Heart left ventricle (tissue), 16 donors: ENCODE data around the gene ALOXE3. TPM values are rescaled to one million over a fixed set of nuclear protein-coding genes. Genes with fewer than 3 reads are reported as not detected.

Experiments
- ATAC-seq, 4 donors: fragments of 200-7000 bp; cut with Tn5 transposase; one replicate each; pipeline ENCODE4 v1.9.1; 2020 to 2022; ENCODE audit warnings: moderate library complexity in 4 of 4, mild to moderate bottlenecking in 3 of 4, moderate number of reproducible peaks in 1 of 4
- DNase-seq, 5 donors: peaks; one replicate each; pipeline ENCODE4 v3.0.0-alpha.2; 2020
- H3K27ac ChIP-seq, 12 donors: fragments of 200-600 bp; sonication (generic) in 4 of 12; one replicate each; pipeline versions ENCODE4 v1.5.0 to v1.8.0; 2016 to 2022; ENCODE audit warnings: mild to moderate bottlenecking in 2 of 12
- H3K27me3 ChIP-seq, 9 donors: fragments of 200-600 bp; sonication (generic) in 2 of 9; one replicate each; pipeline versions ENCODE4 v1.5.1 to v1.8.0; 2016 to 2022; ENCODE audit warnings: mild to moderate bottlenecking in 3 of 9
- H3K36me3 ChIP-seq, 9 donors: fragments of 200-600 bp; sonication (generic) in 2 of 9; one replicate each; pipeline versions ENCODE4 v1.5.0 to v1.8.0; 2018 to 2022; ENCODE audit warnings: mild to moderate bottlenecking in 2 of 9
- H3K4me1 ChIP-seq, 12 donors: fragments of 200-600 bp; sonication (generic) in 4 of 12; one replicate each; pipeline versions ENCODE4 v1.5.0 to v1.8.0; 2016 to 2022; ENCODE audit warnings: mild to moderate bottlenecking in 3 of 12
- H3K4me3 ChIP-seq, 12 donors: fragments of 200-600 bp; sonication (generic) in 4 of 12; one replicate each; pipeline versions ENCODE4 v1.5.0 to v1.8.0; 2017 to 2022; ENCODE audit warnings: mild to moderate bottlenecking in 9 of 12, moderate library complexity in 4 of 12
- H3K9me3 ChIP-seq, 12 donors: fragments of 200-600 bp; sonication (generic) in 4 of 12; one replicate each; pipeline versions ENCODE4 v1.5.0 to v1.8.0; 2016 to 2022; ENCODE audit warnings: mild to moderate bottlenecking in 1 of 12
- POLR2A ChIP-seq, 2 donors: fragments of 450-650 bp; IDR thresholded peaks; one replicate each; pipeline ENCODE4 v1.6.1; 2017; ENCODE audit warnings: antibody characterized with exemption in 2 of 2, mild to moderate bottlenecking in 2 of 2, moderate library complexity in 2 of 2
- WGBS, 4 donors: extraction: QIAGEN DNeasy Blood & Tissue Kit in 2 of 4; methylation state at CpG; one replicate each; pipeline versions ENCODE4 v1.1.5 to v1.1.7; 2013 to 2018; 5-methylcytosine and 5-hydroxymethylcytosine counted together
- intact Hi-C, 10 donors: fragments of 100-400 bp; cut with DNase I; formaldehyde crosslinking; loops; one replicate each; pipeline versions ENCODE4 v1.11.1 to v1.14.2; 2022
- polyA plus RNA-seq, 2 donors: library from polyadenylated mRNA; stranded (reverse); fragments of 200-250 nt; gene quantifications; one replicate each; pipeline ENCODE4 v1.2.3, GENCODE V29; 2013
- total RNA-seq, 9 donors: library from RNA; depleted of rRNA in 2 of 9; stranded (reverse); fragments of >200 nt in 2 of 9; fragmentation: NEBNext Ultra II Directional in 3 of 9; extraction: Animal tissue kit (Norgen Biotek cat#: 25700) in 3 of 9; gene quantifications; one replicate each; pipeline versions ENCODE4 v1.1.0 to v1.2.4, GENCODE V29; 2016 to 2023
- TF ChIP-seq, protein P1 (sequence below), 12 donors: fragments of 200-600 bp; sonication (generic) in 4 of 12; IDR thresholded peaks; one replicate each; pipeline versions ENCODE4 v1.5.0 to v1.8.0; 2018 to 2022; ENCODE audit warnings: antibody characterized with exemption in 12 of 12, mild to moderate bottlenecking in 5 of 12
- donor health status: ischemic (EF 13 %, LVEDD 7.1; RV severe dilation, severe dysfunction).
- donor health status: healthy with polysubstance abuse.
- donor health status: DM: no; HTN: yes; CAD: no.
- donor health status: DM: no; HTN: no; CAD: no.
- donor health status: ischemic (EF 25% LVEDD 6.9; RV normal size, moderate dysfunction).
- donor health status: ischemic (EF 25% LVEDD 5.7; RV mildly dilated, moderate dysfunction).
- donor health status: healthy.
- donor health status: DM: yes; HTN: yes; CAD: no.
- donor health status: ischemic (EF 35%, LVEDD 5.7; RV mildly dilated, moderate dysfunction).
- donor health status: nonischemic (EF 11% LVEDD 7.7; RV severe dilation, severe dysfunction).
- donor health status: DM: yes; HTN: yes; CAD: no.
- donor health status: PGD.
- donor health status: ischemic (EF 29% LVEDD 5.4; RV normal size, mild dysfunction).
- donor health status: nonischemic (EF 23%, LVEDD 6.1; RV moderate dilation, normal function).

ALOXE3 gene
- total and polyA plus RNA-seq, 11 donors, result 0.12 TPM; not detected in 10

DNA sequence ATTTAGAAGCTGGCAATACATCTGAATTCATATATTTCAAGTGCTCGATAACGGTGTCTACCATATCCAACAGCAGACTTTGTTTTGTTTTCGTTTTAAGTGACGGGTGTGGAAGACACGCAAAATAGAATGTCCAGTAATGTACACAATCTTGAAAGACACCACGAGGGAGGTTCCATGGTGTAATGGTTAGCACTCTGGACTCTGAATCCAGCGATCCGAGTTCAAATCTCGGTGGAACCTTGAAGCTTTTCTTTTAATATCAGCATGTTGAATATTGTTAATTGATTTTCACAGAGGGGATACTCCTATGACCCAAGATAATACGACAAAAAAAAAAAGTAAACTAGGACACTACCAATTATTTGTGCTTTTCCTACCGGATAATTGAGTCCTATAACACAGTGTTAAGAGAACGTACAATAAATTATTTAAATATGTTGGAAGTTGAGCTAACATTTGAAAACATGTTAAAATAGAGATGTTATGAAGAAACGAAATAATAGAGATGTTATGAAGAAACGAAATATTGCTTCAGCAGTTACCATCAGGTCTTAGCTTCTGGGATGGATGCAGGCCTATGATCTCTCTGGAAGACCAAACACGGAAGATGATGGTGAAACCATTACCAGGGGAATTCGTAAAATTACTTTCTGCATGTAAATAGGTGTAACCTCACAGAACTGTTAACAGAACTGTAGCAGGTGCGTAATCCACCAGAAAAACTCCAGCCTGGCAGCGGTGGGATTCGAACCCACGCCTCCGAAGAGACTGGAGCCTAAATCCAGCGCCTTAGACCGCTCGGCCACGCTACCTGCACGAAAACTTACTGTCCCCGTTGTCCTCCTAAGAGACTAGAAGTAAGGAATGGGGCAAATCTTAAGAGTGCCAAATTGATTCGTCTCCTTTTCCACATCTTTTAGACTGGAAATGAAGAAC lies 1.5 kb upstream of the ALOXE3 start:
- Histone ChIP-seq H3K4me1 (peaks cover 7 to 69% (median 52%) of the 10 kb centered on the region in 12 donors), H3K4me3 (peak overlapping the region; percentile 1 to 79 (median 66)), H3K9me3 (no peaks in the 10 kb centered on the region), H3K27ac (peak overlapping the region in 11 of 12 donors; percentile 59 to 85 (median 75)), H3K27me3 (peaks cover 0 to 62% (median 19%) of the 10 kb centered on the region in 9 donors), H3K36me3 (no peaks in the 10 kb centered on the region)
- intact Hi-C loops, result loop anchor here (1.0 to 10.0 kb wide), 14 partner anchors 37 to 175 kb away; partner anchors contain the start of genes VAMP2 (in 3 of the 10) and SLC25A35 (in 2 of the 10)
- DNase-seq, result peak; percentile 71 to 85 (median 79)
- ATAC-seq, result peak; percentile 51 to 78 (median 72)
- TF ChIP-seq, protein P1, sequence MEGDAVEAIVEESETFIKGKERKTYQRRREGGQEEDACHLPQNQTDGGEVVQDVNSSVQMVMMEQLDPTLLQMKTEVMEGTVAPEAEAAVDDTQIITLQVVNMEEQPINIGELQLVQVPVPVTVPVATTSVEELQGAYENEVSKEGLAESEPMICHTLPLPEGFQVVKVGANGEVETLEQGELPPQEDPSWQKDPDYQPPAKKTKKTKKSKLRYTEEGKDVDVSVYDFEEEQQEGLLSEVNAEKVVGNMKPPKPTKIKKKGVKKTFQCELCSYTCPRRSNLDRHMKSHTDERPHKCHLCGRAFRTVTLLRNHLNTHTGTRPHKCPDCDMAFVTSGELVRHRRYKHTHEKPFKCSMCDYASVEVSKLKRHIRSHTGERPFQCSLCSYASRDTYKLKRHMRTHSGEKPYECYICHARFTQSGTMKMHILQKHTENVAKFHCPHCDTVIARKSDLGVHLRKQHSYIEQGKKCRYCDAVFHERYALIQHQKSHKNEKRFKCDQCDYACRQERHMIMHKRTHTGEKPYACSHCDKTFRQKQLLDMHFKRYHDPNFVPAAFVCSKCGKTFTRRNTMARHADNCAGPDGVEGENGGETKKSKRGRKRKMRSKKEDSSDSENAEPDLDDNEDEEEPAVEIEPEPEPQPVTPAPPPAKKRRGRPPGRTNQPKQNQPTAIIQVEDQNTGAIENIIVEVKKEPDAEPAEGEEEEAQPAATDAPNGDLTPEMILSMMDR (IDR thresholded peaks at IDR 0.05), result no peak
- TF ChIP-seq POLR2A (IDR thresholded peaks at IDR 0.05), result no peak
- WGBS, 4 donors, result 1% methylated on average over 28 of the region's 28 CpGs

DNA sequence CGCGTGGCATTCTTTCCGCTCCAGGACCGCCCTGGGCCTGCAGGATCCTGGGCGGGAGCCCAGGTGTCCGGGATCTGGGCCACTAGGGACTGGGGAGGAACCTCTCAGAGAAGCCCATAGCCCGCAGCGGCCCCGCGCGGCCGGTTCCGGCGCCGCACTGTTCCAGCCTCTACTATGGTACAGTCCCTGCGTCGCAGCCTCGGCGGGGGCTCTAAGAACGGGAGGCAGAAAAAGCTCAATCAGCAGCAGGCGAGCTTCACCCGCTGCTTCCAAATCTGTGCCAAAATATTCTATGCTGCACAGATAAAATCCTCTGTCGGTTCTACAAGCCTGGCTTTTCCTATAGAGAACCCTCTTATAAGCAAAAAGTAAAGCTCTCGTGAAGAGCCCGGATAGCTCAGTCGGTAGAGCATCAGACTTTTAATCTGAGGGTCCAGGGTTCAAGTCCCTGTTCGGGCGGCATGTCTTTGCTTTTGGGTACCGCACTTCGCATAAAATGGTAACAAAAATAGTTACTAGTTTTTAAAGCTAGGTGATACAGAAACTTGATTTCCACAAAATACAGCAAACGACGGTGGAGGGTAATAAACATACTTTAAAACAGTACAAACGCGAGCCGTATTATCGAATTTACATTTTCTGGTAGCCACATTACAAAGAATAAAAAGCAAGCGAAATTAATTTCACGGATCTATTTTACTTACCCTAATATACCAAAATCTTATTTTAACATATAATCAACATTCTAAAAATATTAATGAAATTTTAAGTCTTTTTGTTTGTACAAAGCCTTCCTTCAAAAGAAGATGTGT lies 661 bp upstream of the ALOXE3 start:
- Histone ChIP-seq H3K9me3 (no peaks in the 10 kb centered on the region), H3K27ac (peak overlapping the region; percentile 20 to 85 (median 74)), H3K36me3 (no peaks in the 10 kb centered on the region), H3K27me3 (peaks cover 0 to 60% (median 18%) of the 10 kb centered on the region in 9 donors), H3K4me1 (peaks cover 7 to 61% (median 43%) of the 10 kb centered on the region in 12 donors), H3K4me3 (peak overlapping the region; percentile 1 to 79 (median 64))
- intact Hi-C loops, result loop anchor here in 6 of 10 donors (1.0 to 5.0 kb wide), 7 partner anchors 37 to 173 kb away; no protein-coding TSS in a partner anchor
- DNase-seq (peak; percentile 84 to 94 (median 91)), ATAC-seq (peak; percentile 79 to 86 (median 84))
- 0% methylated on average over 20 to 38 of the region's 38 CpGs for WGBS, 4 donors
- TF ChIP-seq, protein P1 (IDR thresholded peaks at IDR 0.05), result peak; percentile 71 to 100 (median 88)
- TF ChIP-seq POLR2A (IDR thresholded peaks at IDR 0.05), result no peak

DNA sequence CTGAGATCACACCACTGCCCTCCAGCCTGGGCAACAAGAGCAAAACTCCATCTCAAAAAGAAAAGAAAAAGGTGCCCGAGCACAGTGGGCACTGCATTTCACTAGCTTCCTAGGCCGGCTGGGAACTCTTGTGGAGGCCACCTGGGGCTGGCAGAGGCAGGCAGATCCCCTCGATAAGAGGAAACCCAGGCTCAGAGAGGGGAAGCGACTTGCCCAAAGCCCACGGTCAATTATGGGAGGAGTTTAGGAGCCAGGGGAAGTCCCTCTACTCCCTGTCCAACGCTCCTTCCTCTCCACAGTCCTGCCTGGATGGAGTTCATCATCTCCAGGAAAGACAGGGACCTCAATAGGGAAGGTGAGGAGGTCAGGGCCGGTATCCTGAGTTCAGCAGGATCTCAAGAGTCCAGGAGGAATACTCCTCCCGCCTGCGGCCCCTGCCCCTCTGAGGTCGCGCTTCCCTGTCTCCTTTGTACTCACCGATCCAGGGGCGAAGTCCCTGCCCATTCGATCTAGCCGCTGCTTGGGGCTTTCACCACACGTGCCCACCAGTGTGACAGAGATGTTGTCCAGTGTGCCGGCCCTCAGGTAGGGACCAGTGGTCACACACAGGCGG lies 841 bp downstream of the ALOXE3 start:
- Histone ChIP-seq H3K36me3 (no peaks in the 10 kb centered on the region), H3K27ac (no peak overlapping the region), H3K27me3 (peaks cover under 1 to 56% (median 23%) of the 10 kb centered on the region in 9 donors), H3K9me3 (no peaks in the 10 kb centered on the region), H3K4me1 (peaks cover 7 to 46% (median 28%) of the 10 kb centered on the region in 12 donors), H3K4me3 (peak overlapping the region in 11 of 12 donors; percentile 36 to 79 (median 65))
- TF ChIP-seq, protein P1 (IDR thresholded peaks at IDR 0.05), result no peak
- TF ChIP-seq POLR2A (IDR thresholded peaks at IDR 0.05), result no peak
- no peak for ATAC-seq
- no peak for DNase-seq
- intact Hi-C loops, result loop anchor here in 3 of 10 donors (5.0 kb wide), 2 partner anchors 35 to 175 kb away; no protein-coding TSS in a partner anchor
- WGBS, 4 donors, result 8 to 14% (median 10%) methylated on average over 16 to 18 of the region's 18 CpGs
